Fibroblast of skin of scalp (primary cell): ENCODE measurements around the gene CTNS. TPM values are rescaled to one million over a fixed set of nuclear protein-coding genes. Genes with fewer than 3 reads are reported as not detected.
A peak's percentile ranks its signal among the peaks of the same experiment; 100 is the strongest.

ENCODE experiments used
- DNase-seq: peaks from one replicate; pipeline ENCODE4 v3.0.0-alpha.2; 2013
- polyA plus RNA-seq, 2 experiments: library from polyadenylated mRNA; unstranded; fragments of 120-200 nt; gene quantifications; one replicate each; pipeline ENCODE4 v1.2.1, GENCODE V29; 2013; ENCODE audit not compliant: insufficient read length in 2 of 2

Gene CTNS
- 8.4 TPM for polyA plus RNA-seq (2013, experiment 1 of 2; ENCODE audit: insufficient read length)
- polyA plus RNA-seq (2013, experiment 2 of 2; ENCODE audit: insufficient read length): 9.3 TPM

GRCh38 chr17:3636154-3636907 is at the start of gene CTNS, which contains the start of gene SHPK:
TSS of gene CTNS (plus strand) at chr17:3636760. CDS start at chr17:3640207, 3,447 bp downstream.
TSS of gene SHPK (minus strand) at chr17:3636250. CDS start at chr17:3636219, 31 bp downstream.
- peak; percentile 97 for DNase-seq

- no peak for DNase-seq
These were observed 46.8 kb upstream of the CTNS start for GRCh38 chr17:3589784-3590183.

- no peak for DNase-seq
These were observed 46.3 kb upstream of the CTNS start for GRCh38 chr17:3590231-3590630.

GRCh38 chr17:3590768-3591167 is 45.8 kb upstream of the CTNS start:
- no peak for DNase-seq

GRCh38 chr17:3592216-3592860 is 44.2 kb upstream of the CTNS start:
- no peak for DNase-seq

- DNase-seq: no peak
These were observed 43.2 kb upstream of the CTNS start for GRCh38 chr17:3593384-3593783.

- peak; percentile 71 for DNase-seq
These were observed 42.3 kb upstream of the CTNS start for GRCh38 chr17:3594051-3594800.

GRCh38 chr17:3594976-3595375 is 41.6 kb upstream of the CTNS start:
- peak; percentile 23 for DNase-seq

- no peak for DNase-seq
These were observed 39.6 kb upstream of the CTNS start for GRCh38 chr17:3596804-3597464.

GRCh38 chr17:3598078-3598477 is 38.5 kb upstream of the CTNS start:
- no peak for DNase-seq

GRCh38 chr17:3600529-3601205 is 35.9 kb upstream of the CTNS start:
- DNase-seq: no peak

GRCh38 chr17:3602499-3602898 is 34.1 kb upstream of the CTNS start:
- peak; percentile 10 for DNase-seq

GRCh38 chr17:3603119-3603869 is 33.3 kb upstream of the CTNS start:
- peak; percentile 29 for DNase-seq

GRCh38 chr17:3603870-3604259 is 32.7 kb upstream of the CTNS start:
- DNase-seq: no peak

GRCh38 chr17:3609689-3610088 is 26.9 kb upstream of the CTNS start:
- no peak for DNase-seq

- DNase-seq: no peak
These were observed 26.0 kb upstream of the CTNS start for GRCh38 chr17:3610523-3610922.

GRCh38 chr17:3613124-3613523 is 23.4 kb upstream of the CTNS start:
- DNase-seq: no peak

GRCh38 chr17:3615160-3615870 is 21.2 kb upstream of the CTNS start:
- no peak for DNase-seq

- no peak for DNase-seq
These were observed 15.3 kb upstream of the CTNS start for GRCh38 chr17:3621146-3621720.

GRCh38 chr17:3622977-3623594 is 13.5 kb upstream of the CTNS start:
- no peak for DNase-seq
